ENCODE data around the gene PPIA. TPM values are rescaled to one million over a fixed set of nuclear protein-coding genes. Genes with fewer than 3 reads are reported as not detected.
"Not testable (repeated sequence)": the region's sequence is repeated elsewhere in the genome, so short reads cannot be mapped to it uniquely, and the experiment has no call there.

PPIA gene
- total and polyA plus RNA-seq, 5 experiments from 2014 or later = 673 to 3,931 (median 3,578) TPM

GRCh38 chr7:44774486-44774885 lies 22.0 kb upstream of the PPIA start:
- H3K9me3 Mint-ChIP-seq, H3K36me3 Mint-ChIP-seq, H3K4me3 Mint-ChIP-seq, ATAC-seq, H3K27me3 Mint-ChIP-seq, DNase-seq: not testable (repeated sequence)
- Mint-ChIP-seq H3K4me1 (peaks cover 14 to 28% (median 23%) of the 10 kb centered on the region in 4 donors), H3K27ac (peak overlapping the region in 2 of 10 donors; percentile 21 to 22)
- POLR2A ChIA-PET = interaction anchor here (1.4 kb wide), 1 partner anchor 13 kb away, joined by 3 read pairs; no protein-coding TSS in a partner anchor

- H3K27ac Mint-ChIP-seq = no peak overlapping the region
- POLR2A ChIA-PET = no interaction called here
These were observed 20.9 kb upstream of the PPIA start for GRCh38 chr7:44775383-44776107.

GRCh38 chr7:44776211-44776610 lies 20.3 kb upstream of the PPIA start:
- no peak overlapping the region for H3K27ac Mint-ChIP-seq
- H3K4me1 Mint-ChIP-seq = peaks cover 5 to 11% (median 8%) of the 10 kb centered on the region in 4 donors
- no peaks in the 10 kb centered on the region for H3K27me3 Mint-ChIP-seq
- POLR2A ChIA-PET = no interaction called here
- H3K4me3 Mint-ChIP-seq = no peak overlapping the region
- DNase-seq = no peak
- no peaks in the 10 kb centered on the region for H3K36me3 Mint-ChIP-seq
- no peaks in the 10 kb centered on the region for H3K9me3 Mint-ChIP-seq
- no peak for ATAC-seq

More at GRCh38 chr7:44775383-44776107, 20.9 kb upstream of the PPIA start:
- Mint-ChIP-seq H3K27me3 (no peaks in the 10 kb centered on the region), H3K4me1 (peaks cover 7 to 17% (median 13%) of the 10 kb centered on the region in 4 donors), H3K36me3 (no peaks in the 10 kb centered on the region), H3K4me3 (no peak overlapping the region), H3K9me3 (no peaks in the 10 kb centered on the region)
- DNase-seq (no peak), ATAC-seq (no peak)

GRCh38 chr7:44782460-44782859 lies 14.0 kb upstream of the PPIA start:
- POLR2A ChIA-PET = interaction anchor here (0.6 to 1.1 kb wide), 2 partner anchors 17 to 333 kb away, joined by 3 to 4 read pairs; no protein-coding TSS in a partner anchor
- Mint-ChIP-seq H3K4me3 (no peak overlapping the region), H3K27ac (peak overlapping the region in 2 of 10 donors; percentile 27 to 71), H3K9me3 (peaks cover 0 to 15% (median 5%) of the 10 kb centered on the region in 9 donors), H3K4me1 (peaks cover 0 to 7% (median 1%) of the 10 kb centered on the region in 4 donors), H3K27me3 (peaks cover 0 to 4% (median 0%) of the 10 kb centered on the region in 5 donors), H3K36me3 (peaks cover 0 to 4% (median 4%) of the 10 kb centered on the region in 3 donors)
- ATAC-seq (no peak), DNase-seq (no peak)

- H3K4me3 Mint-ChIP-seq = no peak overlapping the region
- H3K9me3 Mint-ChIP-seq = peaks cover 0 to 15% (median 5%) of the 10 kb centered on the region in 9 donors
- peaks cover 0 to 4% (median 4%) of the 10 kb centered on the region in 3 donors for H3K36me3 Mint-ChIP-seq
- peaks cover 0 to 7% (median 1%) of the 10 kb centered on the region in 4 donors for H3K4me1 Mint-ChIP-seq
- POLR2A ChIA-PET = interaction anchor here (0.6 to 1.1 kb wide), 2 partner anchors 17 to 163 kb away, joined by 3 to 4 read pairs; no protein-coding TSS in a partner anchor
- ATAC-seq (no peak), DNase-seq (no peak)
- peaks cover 0 to 4% (median 0%) of the 10 kb centered on the region in 5 donors for H3K27me3 Mint-ChIP-seq
- no peak overlapping the region for H3K27ac Mint-ChIP-seq
These were observed 13.1 kb upstream of the PPIA start for GRCh38 chr7:44783407-44783806.

- H3K4me1 Mint-ChIP-seq = peaks cover 0 to 7% (median 1%) of the 10 kb centered on the region in 4 donors
- peaks cover 0 to 4% (median 4%) of the 10 kb centered on the region in 3 donors for H3K36me3 Mint-ChIP-seq
- POLR2A ChIA-PET = no interaction called here
- H3K27me3 Mint-ChIP-seq = peaks cover 0 to 4% (median 0%) of the 10 kb centered on the region in 5 donors
- DNase-seq (no peak), ATAC-seq (no peak)
- H3K9me3 Mint-ChIP-seq = peaks cover 0 to 15% (median 5%) of the 10 kb centered on the region in 9 donors
- no peak overlapping the region for H3K4me3 Mint-ChIP-seq
- no peak overlapping the region for H3K27ac Mint-ChIP-seq
These were observed 12.1 kb upstream of the PPIA start for GRCh38 chr7:44784364-44784763.

GRCh38 chr7:44785218-44785617 lies 11.3 kb upstream of the PPIA start:
- H3K4me1 Mint-ChIP-seq, H3K4me3 Mint-ChIP-seq, POLR2A ChIA-PET, DNase-seq, H3K27me3 Mint-ChIP-seq, ATAC-seq, H3K36me3 Mint-ChIP-seq: not testable (repeated sequence)
- peaks cover 0 to 15% (median 5%) of the 10 kb centered on the region in 9 donors for H3K9me3 Mint-ChIP-seq
- peak overlapping the region in 1 of 10 donors; percentile 13 for H3K27ac Mint-ChIP-seq

GRCh38 chr7:44787041-44787440 lies 9.4 kb upstream of the PPIA start:
- H3K27ac Mint-ChIP-seq = no peak overlapping the region
- peaks cover 0 to 4% (median 0%) of the 10 kb centered on the region in 5 donors for H3K27me3 Mint-ChIP-seq
- POLR2A ChIA-PET = no interaction called here
- peaks cover 0 to 15% (median 5%) of the 10 kb centered on the region in 9 donors for H3K9me3 Mint-ChIP-seq
- no peak overlapping the region for H3K4me3 Mint-ChIP-seq
- H3K36me3 Mint-ChIP-seq = peaks cover 0 to 4% (median 4%) of the 10 kb centered on the region in 3 donors
- ATAC-seq = peak in 1 of 2 donors; percentile 30
- no peak for DNase-seq
- H3K4me1 Mint-ChIP-seq = peaks cover 0 to 7% (median 1%) of the 10 kb centered on the region in 4 donors

GRCh38 chr7:44787762-44788161 lies 8.7 kb upstream of the PPIA start:
- ATAC-seq (no peak), DNase-seq (no peak)
- Mint-ChIP-seq H3K9me3 (peaks cover 0 to 11% (median 5%) of the 10 kb centered on the region in 9 donors), H3K4me1 (peaks cover 0 to 7% (median 0%) of the 10 kb centered on the region in 4 donors), H3K4me3 (no peak overlapping the region), H3K27me3 (peaks cover 0 to 4% (median 0%) of the 10 kb centered on the region in 5 donors), H3K36me3 (peaks cover 0 to 4% (median 4%) of the 10 kb centered on the region in 3 donors), H3K27ac (no peak overlapping the region)
- POLR2A ChIA-PET = no interaction called here

GRCh38 chr7:44789990-44790389 lies 6.5 kb upstream of the PPIA start:
- Mint-ChIP-seq H3K9me3 (no peaks in the 10 kb centered on the region), H3K36me3 (no peaks in the 10 kb centered on the region), H3K4me3 (no peak overlapping the region), H3K4me1 (peaks cover 0 to 7% (median 0%) of the 10 kb centered on the region in 4 donors), H3K27me3 (no peaks in the 10 kb centered on the region), H3K27ac (no peak overlapping the region)
- ATAC-seq (no peak), DNase-seq (no peak)
- POLR2A ChIA-PET = interaction anchor here (0.6 kb wide), 2 partner anchors 56 to 157 kb away, joined by 3 to 5 read pairs; no protein-coding TSS in a partner anchor

- no peaks in the 10 kb centered on the region for H3K9me3 Mint-ChIP-seq
- no peaks in the 10 kb centered on the region for H3K27me3 Mint-ChIP-seq
- DNase-seq (no peak), ATAC-seq (no peak)
- H3K36me3 Mint-ChIP-seq = no peaks in the 10 kb centered on the region
- H3K27ac Mint-ChIP-seq = peak overlapping the region in 6 of 10 donors; percentile 0 to 81 (median 46)
- H3K4me3 Mint-ChIP-seq = no peak overlapping the region
- POLR2A ChIA-PET = interaction anchor here (0.5 kb wide), 1 partner anchor 44 kb away, joined by 4 read pairs; no protein-coding TSS in a partner anchor
- peaks cover 0 to 10% (median 2%) of the 10 kb centered on the region in 4 donors for H3K4me1 Mint-ChIP-seq
These were observed 4.9 kb upstream of the PPIA start for GRCh38 chr7:44791278-44792219.

GRCh38 chr7:44793919-44794318 lies 2.6 kb upstream of the PPIA start:
- H3K9me3 Mint-ChIP-seq = no peaks in the 10 kb centered on the region
- POLR2A ChIA-PET = interaction anchor here (0.7 kb wide), 1 partner anchor 215 kb away, joined by 3 read pairs; no protein-coding TSS in a partner anchor
- DNase-seq (no peak), ATAC-seq (no peak)
- H3K27ac Mint-ChIP-seq = peak overlapping the region in 2 of 10 donors; percentile 49 to 52
- no peaks in the 10 kb centered on the region for H3K27me3 Mint-ChIP-seq
- H3K36me3 Mint-ChIP-seq = peaks cover 0 to 14% (median 3%) of the 10 kb centered on the region in 3 donors
- peak overlapping the region in 1 of 10 donors; percentile 39 for H3K4me3 Mint-ChIP-seq
- peaks cover 13 to 21% (median 18%) of the 10 kb centered on the region in 4 donors for H3K4me1 Mint-ChIP-seq
